ENCODE results near the gene ADAMTSL3. TPM values are rescaled to one million over a fixed set of nuclear protein-coding genes. Genes with fewer than 3 reads are reported as not detected.

The ADAMTSL3 gene
- total and polyA plus RNA-seq, 4 donors, result 0.85 to 58.2 (median 7.9) TPM

- Histone ChIP-seq H3K9ac (ENCODE audit: insufficient read depth in 1 of 2, low read length in 2 of 2) (no peak overlapping the region), H3K27me3 (ENCODE audit: control insufficient read depth in 3 of 3, insufficient read depth in 3 of 3, low read length in 2 of 3) (no peaks in the 10 kb centered on the region), H3K9me3 (ENCODE audit: control insufficient read depth in 4 of 4, insufficient read depth in 3 of 4, low read length in 3 of 4) (no peaks in the 10 kb centered on the region), H3K36me3 (ENCODE audit: control insufficient read depth in 4 of 4, insufficient read depth in 4 of 4, low read length in 4 of 4) (no peaks in the 10 kb centered on the region), H3K4me3 (no peak overlapping the region), H3K4me1 (ENCODE audit: control insufficient read depth in 5 of 5, insufficient read depth in 5 of 5, low read length in 5 of 5) (peaks cover 0 to 3% (median 0%) of the 10 kb centered on the region in 5 donors), H3K27ac (ENCODE audit: low read depth in 1 of 2, low read length in 1 of 2) (no peak overlapping the region)
- no peak for DNase-seq
- WGBS, 2 donors, result 85 to 91% methylated on average over 4 of the region's 4 CpGs
- no peak for TF ChIP-seq CTCF (IDR thresholded peaks at IDR 0.05; ENCODE audit: control extremely low read depth, extremely low read depth)
- ATAC-seq (ENCODE audit: insufficient read depth, low FRiP score), result no peak
These were observed 179.6 kb downstream of the ADAMTSL3 start for GRCh38 chr15:83833569-83833968.

GRCh38 chr15:83835479-83835878, 181.6 kb downstream of the ADAMTSL3 start:
- 77% methylated on average over 1 of the region's 1 CpG for WGBS, 2 donors
- TF ChIP-seq CTCF (IDR thresholded peaks at IDR 0.05; ENCODE audit: control extremely low read depth, extremely low read depth), result no peak
- Histone ChIP-seq H3K27ac (ENCODE audit: low read depth in 1 of 2, low read length in 1 of 2) (no peak overlapping the region), H3K4me3 (no peak overlapping the region), H3K27me3 (ENCODE audit: control insufficient read depth in 3 of 3, insufficient read depth in 3 of 3, low read length in 2 of 3) (no peaks in the 10 kb centered on the region), H3K9me3 (ENCODE audit: control insufficient read depth in 4 of 4, insufficient read depth in 3 of 4, low read length in 3 of 4) (no peaks in the 10 kb centered on the region), H3K9ac (ENCODE audit: insufficient read depth in 1 of 2, low read length in 2 of 2) (no peak overlapping the region), H3K4me1 (ENCODE audit: control insufficient read depth in 5 of 5, insufficient read depth in 5 of 5, low read length in 5 of 5) (peaks cover 0 to 3% (median 0%) of the 10 kb centered on the region in 5 donors), H3K36me3 (ENCODE audit: control insufficient read depth in 4 of 4, insufficient read depth in 4 of 4, low read length in 4 of 4) (no peaks in the 10 kb centered on the region)
- no peak for ATAC-seq (ENCODE audit: insufficient read depth, low FRiP score)
- no peak for DNase-seq

GRCh38 chr15:83837945-83838571, 184.1 kb downstream of the ADAMTSL3 start:
- no peak for ATAC-seq (ENCODE audit: insufficient read depth, low FRiP score)
- 16 to 20% methylated on average over 8 of the region's 8 CpGs for WGBS, 2 donors
- DNase-seq, result peak in 2 of 3 donors; percentile 41 to 51

More at GRCh38 chr15:83837945-83838571, 184.1 kb downstream of the ADAMTSL3 start:
- no peak overlapping the region for H3K9ac ChIP-seq (ENCODE audit: insufficient read depth in 1 of 2, low read length in 2 of 2)
- no peaks in the 10 kb centered on the region for H3K27me3 ChIP-seq (ENCODE audit: control insufficient read depth in 3 of 3, insufficient read depth in 3 of 3, low read length in 2 of 3)
- H3K4me3 ChIP-seq, result no peak overlapping the region
- H3K27ac ChIP-seq (ENCODE audit: low read depth in 1 of 2, low read length in 1 of 2), result no peak overlapping the region
- peaks cover 0 to 7% (median under 1%) of the 10 kb centered on the region in 5 donors for H3K4me1 ChIP-seq (ENCODE audit: control insufficient read depth in 5 of 5, insufficient read depth in 5 of 5, low read length in 5 of 5)
- no peak for TF ChIP-seq CTCF (IDR thresholded peaks at IDR 0.05; ENCODE audit: control extremely low read depth, extremely low read depth)
- H3K9me3 ChIP-seq (ENCODE audit: control insufficient read depth in 4 of 4, insufficient read depth in 3 of 4, low read length in 3 of 4), result peaks cover 0 to 2% (median 0%) of the 10 kb centered on the region in 4 donors
- no peaks in the 10 kb centered on the region for H3K36me3 ChIP-seq (ENCODE audit: control insufficient read depth in 4 of 4, insufficient read depth in 4 of 4, low read length in 4 of 4)

All from lung (tissue), 12 donors.